Temporal lobe (tissue), 1 donor: ENCODE data around the gene RSPH6A. TPM values are rescaled to one million over a fixed set of nuclear protein-coding genes. Genes with fewer than 3 reads are reported as not detected.

ENCODE experiments used
- total RNA-seq: library from RNA; depleted of rRNA; stranded (reverse); fragments of >200 nt; gene quantifications from one replicate; pipeline ENCODE4 v1.2.3, GENCODE V29; 2014

Gene RSPH6A
- total RNA-seq, 1 donor from 2014 or later: not detected

Other genes starting within 250 kb of the RSPH6A start
- gene OPA3, start 230.5 kb downstream of the RSPH6A start, total RNA-seq: 1.2 TPM
- gene GPR4, start 213.1 kb downstream of the RSPH6A start, total RNA-seq: 0.25 TPM
- gene EML2, start 175.9 kb downstream of the RSPH6A start, total RNA-seq: 13.0 TPM
- 0.25 TPM for gene GIPR, start 147.1 kb downstream of the RSPH6A start, total RNA-seq
- 101 TPM for gene SNRPD2, start 123.4 kb downstream of the RSPH6A start, total RNA-seq
- 4.2 TPM for gene QPCTL, start 122.6 kb downstream of the RSPH6A start, total RNA-seq
- 7.6 TPM for gene FBXO46, start 84.4 kb downstream of the RSPH6A start, total RNA-seq
- gene MEIOSIN, start 81.9 kb downstream of the RSPH6A start, total RNA-seq: not detected
- 0.98 TPM for gene SIX5, start 46.1 kb downstream of the RSPH6A start, total RNA-seq
- gene DMPK, start 32.8 kb downstream of the RSPH6A start, total RNA-seq: 21.9 TPM
- 33.7 TPM for gene DMWD, start 22.5 kb downstream of the RSPH6A start, total RNA-seq
- 21.4 TPM for gene SYMPK, start 47.8 kb upstream of the RSPH6A start, total RNA-seq
- gene FOXA3, start 49.0 kb upstream of the RSPH6A start, total RNA-seq: not detected
- gene IRF2BP1, start 70.8 kb upstream of the RSPH6A start, total RNA-seq: 20.9 TPM
- gene MYPOP, start 87.3 kb upstream of the RSPH6A start, total RNA-seq: 0.98 TPM
- not detected for gene NANOS2, start 99.5 kb upstream of the RSPH6A start, total RNA-seq
- gene NOVA2, start 158.6 kb upstream of the RSPH6A start, total RNA-seq: 19.7 TPM
- gene CCDC61, start 180.2 kb upstream of the RSPH6A start, total RNA-seq: 2.5 TPM
- gene PGLYRP1, start 207.7 kb upstream of the RSPH6A start, total RNA-seq: not detected
- gene IGFL4, start 225.7 kb upstream of the RSPH6A start, total RNA-seq: 2.5 TPM